ENCODE data around the gene EYS. TPM values are rescaled to one million over a fixed set of nuclear protein-coding genes. Genes with fewer than 3 reads are reported as not detected.

The EYS gene
- polyA plus RNA-seq, 2 of the 4 experiments (the other 2 are of a cell fraction), result 0.03 to 0.06 TPM

- H3K4me3 ChIP-seq, result no peak overlapping the region
- ATAC-seq (no peak), FAIRE-seq (no peak), DNase-seq (ENCODE audit: low read depth in 1 of 2, low spot score in 1 of 2) (no peak)
- CTCF ChIA-PET, result no interaction called here
- no peak overlapping the region for H3K27ac ChIP-seq
- 45% methylated on average over 3 of the region's 3 CpGs for WGBS (ENCODE audit: missing lambda C conversion rate)
- no peaks in the 10 kb centered on the region for H3K9me3 ChIP-seq
- H3K4me2 ChIP-seq, result no peak overlapping the region
- TF ChIP-seq ESRRA (IDR thresholded peaks at IDR 0.05; ENCODE audit: borderline replicate concordance, low read length) (no peak), RARB (CRISPR knock-in tag; IDR thresholded peaks at IDR 0.05) (no peak), EP300 (IDR thresholded peaks at IDR 0.05) (no peak), FOXS1 (CRISPR knock-in tag; IDR thresholded peaks at IDR 0.05) (no peak), RAD21 (conservative IDR thresholded peaks at IDR 0.05 in 1 of 2, IDR thresholded peaks at IDR 0.05 in 1 of 2) (no peak), EHMT2 (IDR thresholded peaks at IDR 0.05; ENCODE audit: low read depth) (no peak), FOSL2 (IDR thresholded peaks at IDR 0.05) (no peak), FOSL2 (CRISPR knock-in tag; IDR thresholded peaks at IDR 0.05) (no peak), POLR2A (IDR thresholded peaks at IDR 0.05; ENCODE audit: low read length) (no peak), RFX5 (IDR thresholded peaks at IDR 0.05) (no peak), GATA3 (IDR thresholded peaks at IDR 0.05; ENCODE audit: borderline replicate concordance) (no peak), NPAS2 (CRISPR knock-in tag; IDR thresholded peaks at IDR 0.05; ENCODE audit: borderline replicate concordance) (no peak), KDM5A (IDR thresholded peaks at IDR 0.05) (no peak), TP53 (CRISPR knock-in tag; IDR thresholded peaks at IDR 0.05) (no peak), REST (IDR thresholded peaks at IDR 0.05) (no peak), HMGXB4 (CRISPR knock-in tag; IDR thresholded peaks at IDR 0.05; ENCODE audit: borderline replicate concordance) (no peak), FOSB (CRISPR knock-in tag; IDR thresholded peaks at IDR 0.05) (no peak)
- POLR2A ChIA-PET, result no interaction called here
- no peaks in the 10 kb centered on the region for H3K4me1 ChIP-seq
Observed at GRCh38 chr6:65468307-65468706, 238.7 kb downstream of the EYS start.

GRCh38 chr6:65461121-65461520 is 245.9 kb downstream of the EYS start:
- Histone ChIP-seq H3K4me1 (no peaks in the 10 kb centered on the region), H3K27ac (no peak overlapping the region), H3K4me3 (no peak overlapping the region), H3K9me3 (no peaks in the 10 kb centered on the region), H3K4me2 (no peak overlapping the region)
- TF ChIP-seq BHLHE40 (IDR thresholded peaks at IDR 0.05; ENCODE audit: low read depth, low read length), result no peak
- no peak for TF ChIP-seq ZNF302 (CRISPR knock-in tag; IDR thresholded peaks at IDR 0.05)
- no peak for TF ChIP-seq HOXA7 (CRISPR knock-in tag; IDR thresholded peaks at IDR 0.05)
- TF ChIP-seq MYC (IDR thresholded peaks at IDR 0.05; ENCODE audit: borderline replicate concordance, low read length), result no peak
- TF ChIP-seq KDM1A (IDR thresholded peaks at IDR 0.05; ENCODE audit: low read depth), result no peak
- no peak for TF ChIP-seq CHD4 (IDR thresholded peaks at IDR 0.05; ENCODE audit: borderline replicate concordance)
- no peak for TF ChIP-seq MAFK (IDR thresholded peaks at IDR 0.05; ENCODE audit: partially characterized antibody)
- no peak for TF ChIP-seq PHF8 (IDR thresholded peaks at IDR 0.05; ENCODE audit: borderline replicate concordance, low read depth)
- TF ChIP-seq RCOR1 (IDR thresholded peaks at IDR 0.05; ENCODE audit: low read depth, low read length), result no peak
- TF ChIP-seq MAZ (IDR thresholded peaks at IDR 0.05; ENCODE audit: borderline replicate concordance, low read depth, low read length), result no peak
- no peak for FAIRE-seq
- CTCF ChIA-PET, result no interaction called here
- no peak for DNase-seq (ENCODE audit: low read depth in 1 of 2, low spot score in 1 of 2)
- no peak for ATAC-seq
- POLR2A ChIA-PET, result no interaction called here
- WGBS (ENCODE audit: missing lambda C conversion rate), result 73% methylated on average over 3 of the region's 3 CpGs

Data from A549 (cell line).